Lung (tissue), 12 donors: ENCODE data around the gene BAIAP2. TPM values are rescaled to one million over a fixed set of nuclear protein-coding genes. Genes with fewer than 3 reads are reported as not detected.

Experiments used
- ATAC-seq: fragments of 200-7000 bp; cut with Tn5 transposase; one replicate; pipeline ENCODE4 v1.9.1; 2020; ENCODE audit warnings: moderate number of reproducible peaks; ENCODE audit not compliant: insufficient read depth, low FRiP score
- DNase-seq, 3 donors: peaks; one replicate each; pipeline ENCODE4 v3.0.0-alpha.2; 2013 to 2017
- H3K27ac ChIP-seq, 2 donors: one replicate each; pipeline ENCODE4 v1.5.1; 2013; ENCODE audit warnings: mild to moderate bottlenecking in 2 of 2, moderate library complexity in 2 of 2, control low read depth in 1 of 2, inconsistent platforms in 1 of 2, low read depth in 1 of 2, low read length in 1 of 2
- H3K27me3 ChIP-seq, 3 donors: one replicate each; pipeline ENCODE4 v1.5.1; 2013; ENCODE audit warnings: low read length in 2 of 3; ENCODE audit not compliant: control insufficient read depth in 3 of 3, insufficient read depth in 3 of 3
- H3K36me3 ChIP-seq, 4 donors: one replicate each; pipeline ENCODE4 v1.5.1; 2013; ENCODE audit warnings: low read length in 4 of 4, mild to moderate bottlenecking in 1 of 4, moderate library complexity in 1 of 4; ENCODE audit not compliant: control insufficient read depth in 4 of 4, insufficient read depth in 4 of 4
- H3K4me1 ChIP-seq, 5 donors: one replicate each; pipeline ENCODE4 v1.5.1; 2013; ENCODE audit warnings: low read length in 5 of 5, mild to moderate bottlenecking in 2 of 5, moderate library complexity in 1 of 5; ENCODE audit not compliant: control insufficient read depth in 5 of 5, insufficient read depth in 5 of 5
- H3K4me3 ChIP-seq: one replicate; pipeline ENCODE4 v1.5.1; 2013; ENCODE audit warnings: mild to moderate bottlenecking, control low read depth, moderate library complexity
- H3K9ac ChIP-seq, 2 donors: one replicate each; pipeline ENCODE4 v1.5.1; 2013; ENCODE audit warnings: low read length in 2 of 2, control low read depth in 1 of 2; ENCODE audit not compliant: insufficient read depth in 1 of 2
- H3K9me3 ChIP-seq, 4 donors: one replicate each; pipeline ENCODE4 v1.5.1; 2013; ENCODE audit warnings: low read length in 3 of 4, mild to moderate bottlenecking in 1 of 4, moderate library complexity in 1 of 4; ENCODE audit not compliant: control insufficient read depth in 4 of 4, insufficient read depth in 3 of 4
- CTCF ChIP-seq: IDR thresholded peaks from 2 replicates; pipeline ENCODE4 v1.5.1; 2012; ENCODE audit warnings: mild to moderate bottlenecking; ENCODE audit errors: control extremely low read depth, extremely low read depth
- WGBS, 2 donors: extraction: QIAGEN DNeasy Blood & Tissue Kit; methylation state at CpG; one replicate each; pipeline ENCODE4 v1.1.7; 2013; 5-methylcytosine and 5-hydroxymethylcytosine counted together
- polyA plus RNA-seq, 2 donors: library from polyadenylated mRNA; stranded (reverse); fragments of 200-250 nt; gene quantifications; one replicate each; pipeline ENCODE4 v1.2.1, GENCODE V29; 2013
- total RNA-seq, 2 donors: library from RNA; depleted of rRNA in 1 of 2; stranded (reverse); fragments of >200 nt in 1 of 2; gene quantifications; one replicate each; pipeline ENCODE4 v1.2.1, GENCODE V29; 2014 to 2021
- donor health status: control.
- donor health status: control.
- donor health status: Bipolar disorder and iron deficiency.
- donor health status: healthy.
- donor health status: DM: yes; HTN: yes; CAD: no.

The BAIAP2 gene
- total and polyA plus RNA-seq, 4 donors = 59.2 to 141 (median 77.7) TPM

- Histone ChIP-seq H3K36me3 (no peaks in the 10 kb centered on the region), H3K9ac (no peak overlapping the region), H3K9me3 (no peaks in the 10 kb centered on the region), H3K4me1 (peaks cover 0 to 31% (median 12%) of the 10 kb centered on the region in 5 donors), H3K4me3 (no peak overlapping the region), H3K27me3 (peaks cover 0 to 2% (median 0%) of the 10 kb centered on the region in 3 donors), H3K27ac (peak overlapping the region in 1 of 2 donors; percentile 2)
- no peak for TF ChIP-seq CTCF
- ATAC-seq (no peak), DNase-seq (peak in 1 of 3 donors; percentile 7)
- 88 to 97% methylated on average over 6 of the region's 6 CpGs for WGBS, 2 donors
Observed at GRCh38 chr17:81022344-81022676, 12.6 kb upstream of the BAIAP2 start.

- ATAC-seq = peak; percentile 39
- Histone ChIP-seq H3K27me3 (peaks cover 0 to 4% (median 0%) of the 10 kb centered on the region in 3 donors), H3K4me3 (no peak overlapping the region), H3K4me1 (peaks cover 0 to 25% (median 9%) of the 10 kb centered on the region in 5 donors), H3K9me3 (no peaks in the 10 kb centered on the region), H3K27ac (peak overlapping the region in 1 of 2 donors; percentile 21), H3K36me3 (no peaks in the 10 kb centered on the region), H3K9ac (no peak overlapping the region)
- TF ChIP-seq CTCF = no peak
- WGBS, 2 donors = 66 to 82% methylated on average over 16 of the region's 16 CpGs
- DNase-seq = peak in 1 of 3 donors; percentile 16
Observed at GRCh38 chr17:81025065-81025740, 9.7 kb upstream of the BAIAP2 start.

- WGBS, 2 donors = 81 to 92% methylated on average over 22 of the region's 22 CpGs
- ATAC-seq = no peak
Observed at GRCh38 chr17:81025741-81026129, 9.2 kb upstream of the BAIAP2 start.

More at GRCh38 chr17:81025741-81026129, 9.2 kb upstream of the BAIAP2 start:
- no peak overlapping the region for H3K9ac ChIP-seq
- no peak for TF ChIP-seq CTCF
- peak in 1 of 3 donors; percentile 4 for DNase-seq
- no peaks in the 10 kb centered on the region for H3K36me3 ChIP-seq
- H3K9me3 ChIP-seq = no peaks in the 10 kb centered on the region
- peaks cover 0 to 4% (median 0%) of the 10 kb centered on the region in 3 donors for H3K27me3 ChIP-seq
- H3K27ac ChIP-seq = peak overlapping the region in 1 of 2 donors; percentile 10
- H3K4me3 ChIP-seq = no peak overlapping the region
- H3K4me1 ChIP-seq = peaks cover 0 to 26% (median 13%) of the 10 kb centered on the region in 5 donors
